ENCODE measurements around the gene MPST. TPM values are rescaled to one million over a fixed set of nuclear protein-coding genes. Genes with fewer than 3 reads are reported as not detected.

The MPST gene
- total RNA-seq, 4 donors from 2014 or later: 37.1 to 152 (median 84.1) TPM

DNA sequence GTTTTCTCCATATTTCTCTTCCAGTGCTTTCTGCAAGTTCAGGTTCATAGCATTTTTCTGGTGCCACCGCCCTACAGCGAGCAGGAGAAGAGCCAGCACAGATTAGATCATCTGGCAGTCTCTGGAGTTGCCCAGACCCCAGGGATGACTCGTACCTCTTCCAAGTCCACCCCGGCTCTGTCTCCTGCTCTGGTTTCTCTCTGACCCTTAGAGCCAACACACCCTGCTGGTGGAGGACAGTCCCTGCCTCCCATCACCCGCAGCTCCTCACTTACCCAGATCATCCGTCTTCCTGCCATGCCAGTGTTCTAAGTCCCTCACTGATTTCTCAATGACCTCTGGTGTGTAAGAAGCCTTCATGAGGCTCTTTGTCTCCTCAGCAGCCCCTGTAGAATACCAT is 28.3 kb upstream of the MPST start:
- TF ChIP-seq, protein P1, sequence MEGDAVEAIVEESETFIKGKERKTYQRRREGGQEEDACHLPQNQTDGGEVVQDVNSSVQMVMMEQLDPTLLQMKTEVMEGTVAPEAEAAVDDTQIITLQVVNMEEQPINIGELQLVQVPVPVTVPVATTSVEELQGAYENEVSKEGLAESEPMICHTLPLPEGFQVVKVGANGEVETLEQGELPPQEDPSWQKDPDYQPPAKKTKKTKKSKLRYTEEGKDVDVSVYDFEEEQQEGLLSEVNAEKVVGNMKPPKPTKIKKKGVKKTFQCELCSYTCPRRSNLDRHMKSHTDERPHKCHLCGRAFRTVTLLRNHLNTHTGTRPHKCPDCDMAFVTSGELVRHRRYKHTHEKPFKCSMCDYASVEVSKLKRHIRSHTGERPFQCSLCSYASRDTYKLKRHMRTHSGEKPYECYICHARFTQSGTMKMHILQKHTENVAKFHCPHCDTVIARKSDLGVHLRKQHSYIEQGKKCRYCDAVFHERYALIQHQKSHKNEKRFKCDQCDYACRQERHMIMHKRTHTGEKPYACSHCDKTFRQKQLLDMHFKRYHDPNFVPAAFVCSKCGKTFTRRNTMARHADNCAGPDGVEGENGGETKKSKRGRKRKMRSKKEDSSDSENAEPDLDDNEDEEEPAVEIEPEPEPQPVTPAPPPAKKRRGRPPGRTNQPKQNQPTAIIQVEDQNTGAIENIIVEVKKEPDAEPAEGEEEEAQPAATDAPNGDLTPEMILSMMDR (IDR thresholded peaks at IDR 0.05): no peak
- no peak for TF ChIP-seq POLR2A (IDR thresholded peaks at IDR 0.05)
- H3K36me3 ChIP-seq: no peaks in the 10 kb centered on the region

DNA sequence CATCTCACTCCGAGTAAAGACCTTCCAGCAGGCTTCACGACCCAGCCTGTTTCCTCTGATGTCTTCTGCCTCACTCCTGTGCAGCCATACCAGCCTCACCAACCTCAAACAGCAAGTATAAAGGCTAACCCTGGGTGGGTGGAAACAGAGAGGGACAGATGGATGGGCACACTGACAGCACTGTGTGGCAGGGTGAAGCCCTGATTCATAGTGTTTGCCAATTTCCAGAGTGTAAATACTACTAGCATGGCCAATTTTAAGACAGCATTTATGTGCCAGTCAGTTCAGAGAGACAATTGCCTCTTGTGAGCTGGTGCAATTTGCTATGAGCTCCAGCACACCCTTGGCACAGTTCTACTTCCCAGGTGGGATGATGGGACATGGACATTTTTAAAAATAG is 21.8 kb upstream of the MPST start:
- no peak for DNase-seq
- no peaks in the 10 kb centered on the region for H3K9me3 ChIP-seq
- no peaks in the 10 kb centered on the region for H3K36me3 ChIP-seq
- no peak overlapping the region for H3K4me3 ChIP-seq
- H3K4me1 ChIP-seq: no peaks in the 10 kb centered on the region
- intact Hi-C loops (cut with DNase I; ENCODE audit: low total_unique reads): no loop called here
- no peaks in the 10 kb centered on the region for H3K27me3 ChIP-seq
- no peak overlapping the region for H3K27ac ChIP-seq
- TF ChIP-seq, protein P1 (IDR thresholded peaks at IDR 0.05): no peak
- no peak for TF ChIP-seq POLR2A (IDR thresholded peaks at IDR 0.05)

More for the DNA sequence above, 28.3 kb upstream of the MPST start:
- Histone ChIP-seq H3K27me3 (no peaks in the 10 kb centered on the region), H3K27ac (no peak overlapping the region), H3K4me3 (no peak overlapping the region), H3K4me1 (no peaks in the 10 kb centered on the region), H3K9me3 (peaks cover 0 to 2% of the 10 kb centered on the region in 2 donors)
- DNase-seq: no peak
- intact Hi-C loops (cut with DNase I; ENCODE audit: low total_unique reads): no loop called here

DNA sequence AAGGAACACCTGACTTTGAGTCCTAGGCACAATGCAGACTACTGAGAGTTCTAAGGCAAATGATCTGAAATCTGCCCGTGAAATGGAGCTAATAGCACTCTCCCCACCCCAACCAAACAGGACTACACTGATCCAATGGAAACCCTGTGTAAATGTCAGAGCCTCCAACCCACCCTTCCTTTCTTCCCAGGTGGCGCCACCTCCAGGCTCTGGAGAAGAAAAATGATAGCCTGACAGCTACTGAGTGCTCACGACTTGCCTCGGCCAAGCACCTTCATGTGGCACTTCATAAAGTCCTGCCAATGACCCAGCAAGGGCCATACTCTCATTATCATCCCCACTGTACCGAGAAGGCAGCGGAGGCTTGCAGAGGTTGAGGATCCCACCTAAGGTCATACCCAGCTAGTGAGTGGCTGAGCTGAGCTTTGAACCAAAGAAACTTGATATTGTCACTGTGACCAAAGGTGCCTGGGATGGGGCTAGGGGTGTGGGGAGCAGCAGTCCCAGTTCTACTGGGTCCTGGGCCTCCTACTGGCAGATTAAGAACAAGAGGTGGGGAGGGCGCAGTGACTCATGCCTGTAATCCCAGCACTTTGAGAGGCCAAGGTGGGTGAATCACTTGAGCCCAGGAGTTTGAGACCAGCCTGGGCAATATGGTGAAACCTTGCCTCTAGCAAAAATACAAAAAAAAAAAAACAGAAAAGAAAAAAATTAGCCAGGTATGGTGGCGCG is 20.8 kb upstream of the MPST start:
- Histone ChIP-seq H3K36me3 (no peaks in the 10 kb centered on the region), H3K4me1 (no peaks in the 10 kb centered on the region), H3K4me3 (no peak overlapping the region), H3K9me3 (no peaks in the 10 kb centered on the region), H3K27ac (no peak overlapping the region), H3K27me3 (no peaks in the 10 kb centered on the region)
- DNase-seq: no peak
- intact Hi-C loops (cut with DNase I; ENCODE audit: low total_unique reads): no loop called here
- TF ChIP-seq POLR2A (IDR thresholded peaks at IDR 0.05): no peak
- TF ChIP-seq, protein P1 (IDR thresholded peaks at IDR 0.05): no peak

DNA sequence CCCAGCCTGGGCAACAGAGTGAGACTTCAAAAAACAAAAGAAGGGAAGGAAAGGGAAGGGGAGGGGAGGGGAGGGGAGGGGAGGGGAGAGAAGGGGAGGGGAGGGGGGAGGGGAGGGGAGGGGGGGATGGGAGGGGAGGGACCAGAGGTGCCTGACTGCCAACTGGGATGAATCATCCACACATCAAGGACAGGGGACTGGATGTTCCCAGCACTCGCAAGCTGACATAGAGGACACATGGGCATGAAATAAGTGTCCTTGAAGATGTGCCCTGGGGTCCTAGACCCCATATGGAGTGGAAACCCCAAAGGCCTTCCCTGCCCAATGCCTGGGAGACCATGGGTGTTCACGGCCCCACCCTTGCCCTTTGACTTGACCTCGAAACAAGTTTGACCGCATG is 20.1 kb upstream of the MPST start:
- no peak overlapping the region for H3K27ac ChIP-seq
- DNase-seq: no peak
- H3K27me3 ChIP-seq: no peaks in the 10 kb centered on the region

More for the DNA sequence above, 20.1 kb upstream of the MPST start:
- H3K9me3 ChIP-seq: no peaks in the 10 kb centered on the region
- no peak for TF ChIP-seq POLR2A (IDR thresholded peaks at IDR 0.05)
- TF ChIP-seq, protein P1 (IDR thresholded peaks at IDR 0.05): no peak
- H3K4me3 ChIP-seq: no peak overlapping the region
- no peaks in the 10 kb centered on the region for H3K4me1 ChIP-seq
- no peaks in the 10 kb centered on the region for H3K36me3 ChIP-seq
- intact Hi-C loops (cut with DNase I; ENCODE audit: low total_unique reads): no loop called here
